GM19467 (cell line): ENCODE data around the gene MFSD6.
"Not testable (repeated sequence)": the region's sequence is repeated elsewhere in the genome, so short reads cannot be mapped to it uniquely, and the experiment has no call there.

ENCODE experiments used
- ATAC-seq: cut with Tn5 transposase; IDR thresholded peaks from one replicate; pipeline ENCODE4 v1.9.1; 2021; ENCODE audit warnings: mild to moderate bottlenecking, moderate library complexity; ENCODE audit not compliant: unreplicated experiment

The MFSD6 gene

GRCh38 chr2:190460487-190460886 lies 52.3 kb downstream of the MFSD6 start:
- ATAC-seq, result no peak

GRCh38 chr2:190462181-190462580 lies 54.0 kb downstream of the MFSD6 start:
- ATAC-seq, result no peak

GRCh38 chr2:190462611-190463010 lies 54.5 kb downstream of the MFSD6 start:
- no peak for ATAC-seq

- ATAC-seq, result peak; percentile 47
Observed at GRCh38 chr2:190465060-190465459, 56.9 kb downstream of the MFSD6 start.

- ATAC-seq, result no peak
Observed at GRCh38 chr2:190466819-190467446, 58.8 kb downstream of the MFSD6 start.

GRCh38 chr2:190467575-190468083 lies 59.5 kb downstream of the MFSD6 start:
- ATAC-seq, result no peak

- not testable (repeated sequence) for ATAC-seq
Observed at GRCh38 chr2:190468354-190468753, 60.2 kb downstream of the MFSD6 start.

GRCh38 chr2:190468814-190469569 lies 60.8 kb downstream of the MFSD6 start:
- ATAC-seq, result peak; percentile 56

- ATAC-seq, result no peak
Observed at GRCh38 chr2:190469771-190470170, 61.6 kb downstream of the MFSD6 start.

GRCh38 chr2:190470256-190470826 lies 62.2 kb downstream of the MFSD6 start:
- no peak for ATAC-seq

GRCh38 chr2:190477661-190478454 lies 69.7 kb downstream of the MFSD6 start:
- ATAC-seq, result no peak

- no peak for ATAC-seq
Observed at GRCh38 chr2:190478572-190479195, 70.5 kb downstream of the MFSD6 start.

- no peak for ATAC-seq
Observed at GRCh38 chr2:190481339-190481738, 73.2 kb downstream of the MFSD6 start.

- no peak for ATAC-seq
Observed at GRCh38 chr2:190482451-190482850, 74.3 kb downstream of the MFSD6 start.

GRCh38 chr2:190486037-190486623 lies 78.0 kb downstream of the MFSD6 start:
- no peak for ATAC-seq

- ATAC-seq, result no peak
Observed at GRCh38 chr2:190488516-190489233, 80.5 kb downstream of the MFSD6 start.

- no peak for ATAC-seq
Observed at GRCh38 chr2:190489475-190489874, 81.3 kb downstream of the MFSD6 start.

- no peak for ATAC-seq
Observed at GRCh38 chr2:190490502-190490901, 82.3 kb downstream of the MFSD6 start.

GRCh38 chr2:190493095-190493494 lies 84.9 kb downstream of the MFSD6 start:
- ATAC-seq, result no peak
